GM12873 (cell line): Measurements from ENCODE around the gene MFGE8.

Experiments used
- TF ChIP-seq, protein P1 (sequence below): IDR thresholded peaks from 2 replicates; pipeline ENCODE4 v1.5.1; 2012; ENCODE audit warnings: low read depth, mild to moderate bottlenecking, moderate library complexity, low read length, control low read depth; ENCODE audit not compliant: insufficient read depth; ENCODE audit errors: missing control alignments

The MFGE8 gene

DNA sequence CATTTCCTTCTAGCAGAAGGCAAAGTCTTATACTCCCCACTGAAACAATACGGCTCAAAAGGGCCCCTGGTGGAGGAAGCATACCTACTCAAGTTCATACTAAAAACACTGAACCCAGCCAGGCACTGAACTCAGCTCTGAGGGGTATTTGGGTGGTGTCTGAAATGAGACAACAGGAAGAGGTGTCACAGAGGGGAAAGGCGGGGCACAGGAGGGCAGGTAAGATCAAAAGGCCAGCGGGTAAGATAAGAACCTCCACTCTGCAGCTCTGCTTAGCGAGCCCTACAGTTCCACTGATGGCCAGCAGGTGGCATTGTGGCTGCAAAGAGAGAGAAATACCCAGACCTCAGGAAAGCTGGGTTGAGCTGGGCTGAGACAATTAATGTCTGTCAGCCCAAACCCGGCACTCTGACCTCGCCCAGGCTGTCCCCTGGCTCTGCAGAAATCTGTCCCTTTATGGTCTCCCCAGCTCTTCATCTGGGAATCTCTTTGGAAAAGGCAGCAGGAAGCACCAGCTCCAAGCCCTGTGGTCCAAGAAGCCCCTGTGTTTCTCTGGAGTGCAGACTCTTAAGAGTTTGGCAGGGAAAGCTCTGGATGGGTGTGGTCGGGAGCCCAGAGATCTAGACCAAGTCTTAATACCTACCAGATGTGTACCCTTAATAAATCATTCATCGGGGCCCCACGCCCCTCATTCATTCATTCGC, 8.4 kb downstream of the MFGE8 start:
- TF ChIP-seq, protein P1, sequence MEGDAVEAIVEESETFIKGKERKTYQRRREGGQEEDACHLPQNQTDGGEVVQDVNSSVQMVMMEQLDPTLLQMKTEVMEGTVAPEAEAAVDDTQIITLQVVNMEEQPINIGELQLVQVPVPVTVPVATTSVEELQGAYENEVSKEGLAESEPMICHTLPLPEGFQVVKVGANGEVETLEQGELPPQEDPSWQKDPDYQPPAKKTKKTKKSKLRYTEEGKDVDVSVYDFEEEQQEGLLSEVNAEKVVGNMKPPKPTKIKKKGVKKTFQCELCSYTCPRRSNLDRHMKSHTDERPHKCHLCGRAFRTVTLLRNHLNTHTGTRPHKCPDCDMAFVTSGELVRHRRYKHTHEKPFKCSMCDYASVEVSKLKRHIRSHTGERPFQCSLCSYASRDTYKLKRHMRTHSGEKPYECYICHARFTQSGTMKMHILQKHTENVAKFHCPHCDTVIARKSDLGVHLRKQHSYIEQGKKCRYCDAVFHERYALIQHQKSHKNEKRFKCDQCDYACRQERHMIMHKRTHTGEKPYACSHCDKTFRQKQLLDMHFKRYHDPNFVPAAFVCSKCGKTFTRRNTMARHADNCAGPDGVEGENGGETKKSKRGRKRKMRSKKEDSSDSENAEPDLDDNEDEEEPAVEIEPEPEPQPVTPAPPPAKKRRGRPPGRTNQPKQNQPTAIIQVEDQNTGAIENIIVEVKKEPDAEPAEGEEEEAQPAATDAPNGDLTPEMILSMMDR = peak; percentile 99

DNA sequence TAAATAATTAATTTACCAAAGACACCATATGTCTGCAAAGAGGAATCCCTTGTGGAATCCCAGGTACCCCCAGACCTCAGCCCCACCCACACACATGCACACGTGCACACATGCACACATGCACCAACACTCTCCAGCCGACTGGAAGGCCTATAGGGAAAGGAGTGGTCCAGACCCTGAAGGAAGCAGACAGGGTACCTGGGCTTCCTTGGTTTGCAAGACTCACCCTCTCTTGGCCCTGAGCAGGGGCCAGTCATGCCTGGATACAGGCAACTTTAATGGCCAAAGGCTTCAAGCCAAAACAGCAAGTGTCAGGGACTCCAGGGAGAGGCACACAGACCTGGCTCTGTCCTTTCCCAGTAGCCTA, 8.9 kb downstream of the MFGE8 start:
- TF ChIP-seq, protein P1 = no peak

DNA sequence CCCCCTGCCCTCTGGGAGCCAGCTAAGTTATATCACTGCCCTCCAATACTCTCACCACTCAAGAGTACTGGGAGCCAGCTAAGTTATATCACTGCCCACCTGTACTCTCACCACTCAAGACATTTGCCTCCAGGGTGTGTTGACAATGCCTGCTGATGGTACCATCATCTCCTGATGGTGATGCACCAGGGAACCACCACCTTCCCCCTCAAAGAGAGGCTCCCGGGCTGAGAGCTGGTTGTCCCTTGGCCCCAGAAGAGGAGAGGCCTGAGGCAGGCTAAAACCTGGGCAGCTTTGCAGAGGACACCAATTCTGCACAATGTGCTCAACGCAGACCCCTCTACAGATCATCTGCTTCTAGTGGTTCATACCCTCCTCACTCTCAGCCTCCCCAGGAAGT, 10.3 kb downstream of the MFGE8 start:
- TF ChIP-seq, protein P1 = no peak

DNA sequence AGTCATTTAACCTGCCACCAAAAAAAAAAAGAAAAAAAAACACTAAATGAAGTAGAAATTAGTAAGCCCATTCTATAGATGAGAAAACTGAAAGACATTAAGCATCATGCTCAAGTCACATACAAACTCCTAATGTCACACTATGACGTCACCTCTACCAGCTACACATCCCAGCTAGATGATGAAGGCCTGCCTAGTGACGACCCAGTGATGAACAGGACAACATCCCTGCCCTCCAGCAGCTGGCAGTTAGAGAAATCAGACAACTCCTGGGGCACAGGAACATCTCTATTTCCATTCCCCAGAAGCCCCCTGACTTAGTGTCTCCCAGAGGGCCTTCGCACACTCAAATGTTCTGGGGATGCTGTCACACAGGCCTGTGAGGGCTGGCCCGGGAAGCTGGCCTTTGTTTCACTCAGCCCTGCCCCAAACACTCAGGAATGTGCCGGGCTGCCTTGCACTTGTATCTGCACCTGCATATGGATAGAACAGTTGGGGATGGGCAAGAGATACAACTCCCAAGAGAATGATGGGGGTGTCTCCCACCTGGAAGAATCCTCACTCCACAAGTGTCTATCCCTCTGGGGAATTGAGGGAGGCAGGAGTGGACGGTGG, 10.9 kb downstream of the MFGE8 start:
- TF ChIP-seq, protein P1 = no peak

DNA sequence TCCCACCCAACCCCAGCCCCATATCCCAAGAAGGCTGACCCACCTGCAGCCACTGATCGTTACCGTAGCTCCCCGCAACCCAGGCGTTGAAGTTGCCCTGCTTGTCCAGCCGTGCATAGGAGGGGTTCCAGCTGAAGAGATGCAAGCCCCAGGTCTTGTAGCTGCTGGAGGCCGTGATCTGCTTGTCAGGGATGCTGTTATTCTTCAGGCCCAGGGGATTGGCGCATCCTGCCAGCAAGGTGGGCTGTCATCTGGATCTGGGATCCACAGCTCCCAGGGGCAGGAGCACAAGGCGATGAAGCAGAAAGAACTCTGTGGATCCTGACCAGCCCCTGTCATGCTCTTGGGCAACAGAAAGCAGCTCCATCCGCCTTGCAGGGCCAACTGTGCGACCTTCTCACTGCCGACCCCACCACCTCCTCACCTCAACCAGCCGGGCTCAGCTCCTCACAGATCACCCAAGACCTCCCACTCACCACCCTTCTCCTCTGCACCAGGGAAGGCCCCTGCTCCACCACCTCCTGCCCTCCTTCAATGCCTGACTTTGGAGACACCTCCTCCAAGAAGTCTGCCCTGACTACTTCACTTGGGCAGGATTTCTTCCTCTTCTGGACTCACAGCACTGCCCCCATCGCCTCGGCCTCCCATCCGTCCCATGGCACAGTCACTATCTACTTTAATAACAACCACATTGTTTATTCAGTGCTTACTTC, 11.5 kb downstream of the MFGE8 start:
- TF ChIP-seq, protein P1 = no peak

DNA sequence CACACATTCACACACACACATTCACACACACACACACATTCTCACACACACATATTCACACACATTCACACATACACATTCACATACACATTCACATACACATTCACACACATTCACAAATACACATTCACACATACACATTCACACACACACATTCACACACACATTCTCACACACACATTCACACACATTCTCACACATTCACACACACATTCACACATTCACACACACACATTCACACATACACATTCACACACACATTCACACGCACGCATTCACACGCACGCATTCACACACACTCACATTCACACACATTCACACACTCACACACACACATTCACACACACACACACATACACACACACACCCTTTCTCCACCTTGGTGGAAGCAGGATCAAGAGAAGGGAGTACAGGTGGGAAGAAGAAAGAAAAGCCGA, 12.2 kb downstream of the MFGE8 start:
- TF ChIP-seq, protein P1 = no peak

DNA sequence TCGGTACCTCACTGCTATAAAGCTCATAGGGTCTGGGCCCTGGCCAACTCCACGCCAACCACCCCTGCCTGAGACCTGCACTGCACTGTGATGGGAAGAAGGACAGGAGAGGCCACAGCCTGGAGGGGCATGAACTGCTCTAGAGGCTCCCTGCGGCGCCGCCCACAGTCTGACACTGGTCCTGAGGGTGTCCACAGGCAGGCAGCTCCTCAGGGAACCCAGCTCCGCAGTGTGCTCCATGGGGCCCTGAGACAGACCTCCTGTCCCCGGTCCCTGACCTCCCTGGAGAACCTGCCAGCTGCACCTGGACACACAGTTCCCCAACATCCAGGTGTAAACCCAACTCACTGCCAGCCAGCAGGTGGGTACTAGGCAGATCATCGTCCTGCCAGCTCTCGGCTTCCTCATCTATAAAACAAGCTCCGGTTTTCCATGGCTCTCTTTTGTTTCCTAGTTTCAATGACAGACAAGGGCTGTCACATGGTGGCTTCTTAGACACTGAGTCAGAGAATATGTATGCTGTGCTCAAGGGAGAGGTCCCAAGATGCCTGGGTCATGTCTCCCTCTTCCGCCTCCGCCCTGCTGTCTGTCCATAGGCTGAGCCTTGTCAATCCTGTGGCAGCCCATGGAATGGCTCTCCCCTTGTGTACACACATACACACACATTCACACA, 12.7 kb downstream of the MFGE8 start:
- TF ChIP-seq, protein P1 = no peak
